CD4-positive, alpha-beta T cell treated with Interleukin-6 for 4 hours (primary cell): ENCODE results near the gene GNPDA1.
A peak's percentile ranks its signal among the peaks of the same experiment; 100 is the strongest.

ENCODE experiments used
- DNase-seq: peaks from one replicate; pipeline ENCODE4 v3.0.0-alpha.2; 2020; ENCODE audit warnings: mixed read lengths

The GNPDA1 gene

GRCh38 chr5:141951332-141951781 is 61.5 kb downstream of the GNPDA1 start:
- peak; percentile 26 for DNase-seq
